Frontal cortex (tissue), 4 donors: ENCODE measurements around the gene TMX2. TPM values are rescaled to one million over a fixed set of nuclear protein-coding genes. Genes with fewer than 3 reads are reported as not detected.
"Not testable (repeated sequence)": the region's sequence is repeated elsewhere in the genome, so short reads cannot be mapped to it uniquely, and the experiment has no call there.

Source experiments
- DNase-seq, 2 donors: peaks; one replicate each; pipeline ENCODE4 v3.0.0; 2012; ENCODE audit warnings: low spot score in 2 of 2
- FAIRE-seq: peaks from 2 replicates; lab custom pipeline; 2012; peaks lifted over from hg19 to GRCh38; lab: Jason Lieb, UNC
- total RNA-seq: library from RNA; depleted of rRNA; stranded (reverse); fragments of >200 nt; gene quantifications from one replicate; pipeline ENCODE4 v1.2.3, GENCODE V29; 2014
- donor health status: control.
- donor health status: control.
- donor health status: control.

The TMX2 gene
- total RNA-seq, 1 donor from 2014 or later = 39.1 TPM

DNA sequence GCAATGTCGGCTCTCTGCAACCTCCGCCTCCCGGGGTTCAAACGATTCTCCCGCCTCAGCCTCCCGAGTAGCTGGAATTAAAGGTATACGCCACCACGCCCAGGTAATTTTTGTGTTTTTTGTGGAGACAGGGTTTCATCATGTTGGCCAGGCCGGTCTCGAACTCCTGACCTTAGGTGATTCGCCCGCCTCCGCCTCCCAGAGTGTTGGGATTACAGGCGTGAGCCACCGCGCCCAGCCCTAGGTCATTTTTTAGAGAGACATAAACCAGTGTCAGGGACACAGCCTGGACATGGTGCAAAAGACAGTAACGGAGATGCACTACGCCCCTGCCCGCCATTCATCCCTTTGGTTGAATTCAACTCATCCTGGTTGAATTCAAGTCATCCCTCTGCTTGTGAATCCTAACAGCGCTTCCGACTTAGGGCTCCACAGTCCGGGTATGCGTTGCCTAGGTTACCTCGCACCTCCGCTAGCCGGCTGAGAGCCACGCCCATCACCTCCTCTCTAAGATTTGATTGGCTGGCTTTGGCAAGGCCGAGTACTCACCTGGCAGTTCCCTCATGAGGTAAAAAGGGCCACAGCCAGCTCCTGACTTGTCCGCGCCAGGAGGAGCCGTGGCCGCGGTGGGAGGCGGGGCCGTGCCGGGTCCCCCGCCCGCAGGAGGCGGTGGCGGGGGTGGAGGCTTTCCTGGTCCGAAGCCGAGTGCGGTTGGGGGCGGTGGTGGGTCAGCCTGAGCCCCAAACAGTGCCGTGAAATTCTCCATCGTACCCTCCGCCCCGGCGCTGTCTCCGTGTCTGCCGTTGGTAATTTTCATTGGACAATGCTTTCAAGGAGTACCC, 758 bp upstream of the TMX2 start, which contains the start of gene MED19:
Gene MED19, minus strand, starts transcription at position 802 of the 842 bp plus-strand sequence. Its CDS starts 36 bp downstream, at position 766.
- no peak for DNase-seq
- no peak for FAIRE-seq

DNA sequence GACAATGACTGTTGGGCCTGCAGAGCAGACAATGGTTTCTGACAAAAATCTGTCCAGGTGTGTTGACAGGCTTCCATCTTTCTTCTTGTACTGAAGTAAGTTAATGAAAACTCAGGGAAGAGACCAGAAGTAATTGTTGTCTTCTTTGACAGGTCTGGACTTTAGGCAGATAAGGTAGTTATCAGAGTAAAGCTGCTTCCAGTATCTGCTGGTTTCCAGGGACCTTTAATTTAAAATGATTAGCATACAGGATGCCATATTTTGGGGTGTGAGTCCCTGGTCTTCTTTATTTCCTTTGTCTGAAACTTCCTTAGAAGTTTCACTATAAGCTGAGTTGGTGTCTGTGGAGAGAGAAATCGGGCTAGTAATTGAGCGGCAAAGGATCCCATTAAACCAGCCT, 1.4 kb downstream of the TMX2 start:
- FAIRE-seq (no peak), DNase-seq (no peak)

DNA sequence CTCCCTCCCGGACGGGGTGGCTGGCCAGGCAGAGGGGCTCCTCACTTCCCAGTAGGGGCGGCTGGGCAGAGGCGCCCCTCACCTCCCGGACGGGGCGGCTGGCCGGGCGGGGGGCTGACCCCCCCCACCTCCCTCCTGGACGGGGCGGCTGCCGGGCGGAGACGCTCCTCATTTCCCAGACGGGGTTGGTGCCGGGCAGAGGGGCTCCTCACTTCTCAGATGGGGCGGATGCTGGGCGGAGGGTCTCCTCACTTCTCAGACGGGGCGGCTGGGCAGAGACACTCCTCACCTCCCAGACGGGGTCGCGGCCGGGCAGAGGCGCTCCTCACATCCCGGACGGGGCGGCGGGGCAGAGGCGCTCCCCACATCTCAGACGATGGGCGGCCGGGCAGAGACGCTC, 4.3 kb downstream of the TMX2 start:
- not testable (repeated sequence) for FAIRE-seq, DNase-seq

DNA sequence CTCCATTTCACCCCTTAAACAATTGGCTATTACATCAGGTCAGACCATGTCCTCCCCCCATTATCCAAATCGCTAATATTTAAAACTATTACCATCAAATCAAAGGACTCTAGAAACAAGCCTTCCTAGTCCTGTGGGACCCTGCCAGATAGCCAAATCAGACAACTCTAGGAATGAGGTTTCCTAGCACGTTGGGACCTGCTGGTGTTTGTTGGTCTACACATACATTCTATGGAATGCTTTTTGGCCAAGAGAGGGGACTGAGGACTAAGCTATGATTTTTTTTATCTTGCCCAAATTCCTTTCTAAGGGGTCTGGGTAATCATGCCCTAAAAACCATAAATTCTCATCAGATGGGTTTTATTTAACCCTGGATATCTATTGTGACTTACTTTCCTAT, 14.8 kb downstream of the TMX2 start:
- FAIRE-seq = no peak

DNA sequence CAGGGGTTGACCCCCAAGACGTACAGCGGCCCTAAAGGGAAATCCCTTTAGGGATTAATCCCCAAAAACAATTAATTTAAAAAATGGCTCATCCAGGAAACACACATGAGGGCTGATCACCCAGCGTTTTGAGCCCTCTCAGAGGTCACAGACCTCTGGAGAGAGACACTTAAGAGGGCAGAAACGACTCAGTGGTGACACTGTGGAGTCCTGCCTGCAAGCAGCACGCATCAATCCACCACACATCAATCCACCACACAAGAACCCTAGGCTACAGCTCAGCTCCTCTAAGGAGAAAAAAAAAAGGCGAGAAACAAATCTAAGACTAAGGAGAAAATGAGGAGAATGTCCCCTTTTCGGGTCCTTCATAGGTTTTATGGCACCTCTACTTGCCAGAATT, 16.4 kb downstream of the TMX2 start:
- DNase-seq (no peak), FAIRE-seq (no peak)

More for the DNA sequence above, 14.8 kb downstream of the TMX2 start:
- DNase-seq = no peak

DNA sequence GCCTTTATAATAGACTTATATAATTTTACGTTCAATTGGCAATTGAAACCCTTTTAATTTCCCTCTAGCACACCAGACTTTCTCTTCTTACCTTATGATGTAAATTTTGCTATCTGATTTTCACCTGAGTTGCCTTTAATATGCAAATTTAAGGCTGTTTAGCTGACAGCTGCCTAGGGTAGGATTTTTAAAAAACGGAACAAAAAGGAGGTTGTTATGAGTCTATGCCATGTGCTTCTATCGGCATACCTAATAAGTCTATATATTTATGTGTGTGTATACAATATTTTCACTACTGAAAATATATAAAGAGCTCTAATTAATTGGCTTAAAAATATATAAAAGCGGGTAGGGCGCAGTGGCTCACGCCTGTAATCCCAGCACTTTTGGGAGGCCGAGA, 17.1 kb downstream of the TMX2 start:
- FAIRE-seq (no peak), DNase-seq (no peak)

DNA sequence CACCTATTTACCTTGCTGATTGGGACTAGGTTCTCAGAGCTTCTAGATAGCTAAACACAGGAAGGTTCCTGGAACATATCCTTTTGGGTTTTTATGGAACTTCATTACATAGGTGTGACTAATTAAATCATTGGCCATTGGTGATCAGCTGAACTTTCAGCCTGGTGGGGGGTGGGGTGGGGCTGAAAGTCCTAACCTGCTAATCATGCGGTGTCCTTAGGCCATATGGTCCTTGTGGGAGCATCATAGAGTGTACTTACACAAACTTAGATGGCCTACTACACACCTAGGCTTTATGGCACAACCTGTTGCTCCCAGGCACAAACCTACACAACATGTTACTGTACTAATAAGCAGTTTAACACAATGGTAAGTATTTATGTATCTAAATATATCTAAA, 20.3 kb downstream of the TMX2 start:
- DNase-seq = no peak
- no peak for FAIRE-seq

DNA sequence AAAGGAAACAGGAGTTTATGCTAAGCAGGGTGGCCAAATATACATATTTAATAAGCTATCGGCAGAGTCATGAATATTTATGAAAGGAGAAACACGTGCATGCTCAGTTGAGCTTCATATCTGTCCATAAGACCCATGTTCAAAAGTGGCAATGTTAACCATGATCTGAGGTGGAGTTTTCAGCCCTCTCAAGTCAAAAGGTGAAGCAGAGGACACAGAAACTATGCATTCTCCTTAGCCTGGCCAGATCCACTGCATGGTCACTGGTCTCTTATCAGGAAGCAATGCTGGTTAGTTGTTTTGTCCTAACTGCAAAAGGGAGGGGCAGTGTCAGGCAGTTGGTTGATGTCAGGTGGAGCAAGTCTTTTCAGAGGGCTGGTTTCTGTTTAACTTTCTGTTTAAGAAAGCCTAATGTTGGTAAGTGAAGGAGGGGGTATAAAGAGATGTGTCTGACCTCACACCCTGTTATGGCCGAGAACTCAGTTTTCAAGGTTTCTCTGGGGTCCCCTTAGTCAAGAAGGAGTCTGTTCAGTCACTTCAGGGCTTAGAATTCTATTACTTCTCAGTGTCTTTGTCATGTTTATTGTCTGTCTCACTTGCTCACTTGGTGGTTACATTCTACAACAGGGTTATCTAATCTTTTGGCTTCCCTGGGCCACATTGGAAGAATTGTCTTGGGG, 23.4 kb downstream of the TMX2 start:
- no peak for DNase-seq
- no peak for FAIRE-seq

DNA sequence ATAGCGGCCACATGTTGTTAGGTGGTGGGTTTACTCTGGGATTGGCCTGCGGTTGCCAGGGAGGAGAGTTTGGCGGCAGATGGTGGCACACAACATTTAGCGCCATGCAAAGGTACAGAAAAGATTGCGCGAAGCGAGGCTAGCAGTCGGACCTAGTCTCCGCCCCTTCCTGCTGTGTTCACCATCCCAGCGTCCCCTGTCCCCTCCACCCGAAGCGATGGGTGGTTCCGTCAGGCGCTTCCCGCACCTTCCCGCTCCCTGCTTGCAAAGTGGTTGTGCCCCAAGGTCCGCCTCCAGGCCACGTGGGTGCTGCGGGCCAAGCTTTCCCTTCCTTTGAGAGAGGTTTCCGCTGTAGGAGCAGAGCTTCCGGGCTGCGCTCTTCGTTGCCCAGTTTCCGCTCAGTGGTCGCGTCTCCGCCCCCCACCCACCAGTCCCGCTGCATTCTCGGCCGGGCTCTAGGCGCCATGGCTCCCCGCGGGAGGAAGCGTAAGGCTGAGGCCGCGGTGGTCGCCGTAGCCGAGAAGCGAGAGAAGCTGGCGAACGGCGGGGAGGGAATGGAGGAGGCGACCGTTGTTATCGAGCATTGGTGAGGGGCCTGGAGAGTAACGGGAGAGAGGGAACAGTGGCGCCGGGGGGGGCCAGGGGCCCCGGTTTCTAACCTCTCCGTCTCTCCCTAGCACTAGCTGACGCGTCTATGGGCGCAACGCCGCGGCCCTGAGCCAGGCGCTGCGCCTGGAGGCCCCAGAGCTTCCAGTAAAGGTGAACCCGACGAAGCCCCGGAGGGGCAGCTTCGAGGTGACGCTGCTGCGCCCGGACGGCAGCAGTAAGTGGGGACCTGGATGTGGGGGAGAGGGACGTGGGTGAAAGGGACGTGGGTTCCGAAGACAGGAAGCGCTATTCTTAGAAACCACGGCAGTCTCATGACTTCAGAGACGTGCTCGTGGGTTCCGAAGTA, 29.0 kb downstream of the TMX2 start, which contains the start of gene SELENOH:
Gene SELENOH, plus strand, starts transcription at position 360 of the 955 bp plus-strand sequence. Its CDS starts 105 bp downstream, at position 465.
- FAIRE-seq = no peak

DNA sequence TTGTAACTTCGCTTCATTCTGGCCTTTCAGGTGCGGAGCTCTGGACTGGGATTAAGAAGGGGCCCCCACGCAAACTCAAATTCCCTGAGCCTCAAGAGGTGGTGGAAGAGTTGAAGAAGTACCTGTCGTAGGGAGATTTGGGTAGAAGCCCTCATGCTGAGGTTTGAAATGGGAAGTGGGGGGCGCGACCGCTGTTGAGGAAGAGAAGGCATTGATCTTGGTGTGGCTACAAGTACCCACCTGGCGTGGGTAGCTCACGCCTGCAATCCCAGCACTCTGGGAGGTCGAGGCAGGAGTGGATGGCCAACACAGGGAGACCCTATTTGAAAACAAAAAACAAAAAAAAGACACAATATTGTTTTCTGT, 29.7 kb downstream of the TMX2 start:
- FAIRE-seq (no peak), DNase-seq (no peak)

More for the DNA sequence above, 29.0 kb downstream of the TMX2 start, which contains the start of gene SELENOH:
- peak; percentile 76 to 91 for DNase-seq

DNA sequence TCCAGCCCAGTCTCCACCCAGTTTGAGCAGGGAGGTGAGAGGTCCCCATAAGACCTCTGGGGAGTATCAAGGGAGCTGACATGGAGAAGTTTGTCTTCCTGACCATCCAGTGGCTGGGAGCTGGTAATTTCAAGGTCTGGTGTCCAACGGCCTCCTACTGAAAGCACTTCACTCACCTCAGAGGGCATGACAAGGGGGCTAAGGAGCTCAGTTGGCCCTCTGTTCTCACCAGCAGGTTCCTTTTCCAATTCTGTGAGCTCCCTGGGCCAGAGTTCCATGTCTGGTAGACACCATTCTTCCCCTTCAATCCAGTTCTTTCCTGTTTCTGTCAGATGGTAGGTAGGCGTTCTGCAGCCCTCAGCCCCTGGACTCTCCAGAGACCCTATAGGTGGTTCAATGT, 32.0 kb downstream of the TMX2 start:
- no peak for DNase-seq
- no peak for FAIRE-seq

DNA sequence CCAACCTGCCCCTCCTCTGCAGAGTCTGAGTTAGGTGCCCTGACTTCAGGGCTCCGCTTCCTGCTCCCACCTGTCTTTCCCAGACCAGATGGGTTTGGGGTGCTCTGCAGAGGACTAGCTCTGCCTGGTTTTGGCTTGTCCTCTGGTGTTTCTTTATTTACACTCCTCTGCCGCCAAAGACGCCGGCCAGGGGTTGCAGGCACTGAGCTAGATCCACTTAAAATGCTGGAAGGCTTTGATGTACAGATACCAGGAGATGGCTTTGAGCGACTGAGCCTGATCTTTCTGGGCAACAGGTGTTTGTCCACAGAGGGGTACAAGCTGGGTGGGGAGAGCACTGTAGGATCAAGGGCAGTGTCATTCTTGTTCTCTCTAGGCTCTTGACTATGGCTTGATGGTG, 32.8 kb downstream of the TMX2 start:
- FAIRE-seq (no peak), DNase-seq (no peak)

DNA sequence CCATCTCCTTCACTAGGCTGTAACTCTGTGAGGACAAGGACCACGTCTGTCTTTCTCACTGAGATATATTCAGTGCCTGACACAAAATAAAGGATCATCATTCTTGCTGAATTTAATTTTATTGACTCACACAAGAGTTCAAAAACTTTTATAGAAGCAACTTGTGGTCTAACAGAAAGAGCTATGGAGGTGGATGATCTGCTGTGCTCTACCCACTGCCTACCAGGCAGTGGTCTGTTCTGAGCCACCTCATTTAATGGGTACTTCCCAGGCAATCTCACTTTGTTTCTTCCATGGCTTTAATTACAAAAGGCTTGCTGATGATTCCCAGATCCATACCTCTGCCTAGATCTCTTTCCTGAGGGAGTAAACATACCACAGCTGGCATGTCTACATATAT, 34.5 kb downstream of the TMX2 start:
- no peak for DNase-seq

DNA sequence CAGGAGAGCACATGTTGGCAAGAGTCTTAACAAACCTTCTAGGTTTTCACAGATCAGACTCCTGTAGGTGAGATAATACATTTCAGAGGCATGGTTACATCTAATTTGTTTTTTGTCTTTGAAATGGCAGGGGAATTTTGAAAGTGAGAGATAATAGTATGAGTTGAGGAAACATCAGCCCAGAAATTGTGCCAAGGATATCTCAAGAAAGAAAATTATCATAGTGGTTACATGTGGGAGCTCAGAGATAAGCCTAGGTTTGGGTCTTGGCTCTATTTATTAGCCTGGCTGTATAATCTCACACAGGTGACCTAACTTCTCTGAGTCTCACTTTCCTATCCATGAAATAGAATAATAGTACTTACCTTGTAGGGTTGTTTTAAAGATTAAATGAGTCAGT, 38.8 kb downstream of the TMX2 start:
- no peak for FAIRE-seq

More for the DNA sequence above, 34.5 kb downstream of the TMX2 start:
- no peak for FAIRE-seq

DNA sequence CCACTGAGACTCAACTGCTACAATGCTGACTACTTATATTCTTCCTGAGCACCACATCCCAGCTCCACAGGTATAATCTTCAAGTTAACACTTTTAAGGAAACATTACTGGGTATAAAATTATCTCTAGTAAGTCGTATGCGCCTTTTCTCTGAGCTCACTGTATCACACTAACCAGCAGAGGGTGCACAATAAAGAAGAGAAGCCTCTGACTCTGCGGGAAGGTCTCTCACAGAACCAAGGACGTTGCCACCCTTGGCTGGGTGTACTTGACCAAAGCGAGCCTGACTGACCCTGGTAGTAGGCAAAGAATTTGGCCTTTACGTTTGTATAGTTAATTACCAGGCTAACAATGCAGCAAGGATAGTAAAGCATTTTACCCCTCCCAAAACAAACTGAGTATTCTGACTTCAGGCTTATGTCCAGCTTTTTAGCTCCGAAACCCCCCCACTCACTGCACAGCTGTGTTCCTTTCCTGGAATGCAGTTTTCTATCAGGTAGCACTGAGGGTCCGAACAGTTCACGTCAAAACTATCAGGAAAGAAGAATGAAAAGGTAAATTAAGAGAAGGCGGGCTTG, 39.4 kb downstream of the TMX2 start, which contains the start of gene BTBD18:
Gene BTBD18, minus strand, starts transcription at position 144 of the 578 bp plus-strand sequence. CDS start 631 bp downstream, outside the sequence.
- no peak for FAIRE-seq
- DNase-seq = peak; percentile 49 to 65

More for the DNA sequence above, 38.8 kb downstream of the TMX2 start:
- no peak for DNase-seq

DNA sequence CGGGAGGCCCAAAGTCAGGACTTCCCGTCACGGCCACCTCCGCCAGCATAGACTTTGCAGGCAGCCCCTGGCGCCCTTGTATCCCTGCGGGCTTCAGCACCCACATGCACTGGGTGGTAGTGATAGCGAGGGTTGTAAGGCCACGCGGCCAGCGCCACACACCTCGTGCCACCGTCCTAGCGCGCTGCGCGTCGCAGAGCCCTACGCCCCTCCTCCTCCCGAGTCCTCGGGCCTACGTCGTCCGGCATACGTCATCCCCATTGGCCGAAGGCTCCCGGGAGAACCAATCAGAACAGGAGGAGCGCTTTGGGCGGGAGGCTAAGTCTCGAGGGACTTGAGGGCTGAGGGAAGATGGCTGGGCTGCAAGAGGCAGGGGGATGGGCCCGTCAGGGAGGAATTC, 40.6 kb downstream of the TMX2 start:
- FAIRE-seq (no peak), DNase-seq (no peak)

DNA sequence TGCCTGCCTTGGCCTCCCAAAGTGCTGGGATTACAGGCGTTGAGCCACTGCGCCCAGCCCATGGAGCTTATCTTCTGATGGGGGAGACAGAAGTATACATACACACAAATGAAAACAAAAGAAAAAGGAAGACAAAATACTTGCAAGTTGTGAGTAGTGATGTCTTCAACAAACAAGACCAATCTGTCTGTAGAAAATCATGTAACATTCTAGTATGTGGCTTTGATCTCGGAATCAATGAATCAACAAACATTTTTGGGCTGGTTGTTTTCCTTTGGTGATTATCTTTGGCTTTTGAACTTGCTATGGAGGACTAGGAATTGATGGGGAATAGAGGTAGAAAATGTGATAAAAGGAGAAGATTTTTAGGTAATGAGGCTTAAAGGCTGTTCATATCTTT, 45.8 kb downstream of the TMX2 start:
- FAIRE-seq (no peak), DNase-seq (no peak)

DNA sequence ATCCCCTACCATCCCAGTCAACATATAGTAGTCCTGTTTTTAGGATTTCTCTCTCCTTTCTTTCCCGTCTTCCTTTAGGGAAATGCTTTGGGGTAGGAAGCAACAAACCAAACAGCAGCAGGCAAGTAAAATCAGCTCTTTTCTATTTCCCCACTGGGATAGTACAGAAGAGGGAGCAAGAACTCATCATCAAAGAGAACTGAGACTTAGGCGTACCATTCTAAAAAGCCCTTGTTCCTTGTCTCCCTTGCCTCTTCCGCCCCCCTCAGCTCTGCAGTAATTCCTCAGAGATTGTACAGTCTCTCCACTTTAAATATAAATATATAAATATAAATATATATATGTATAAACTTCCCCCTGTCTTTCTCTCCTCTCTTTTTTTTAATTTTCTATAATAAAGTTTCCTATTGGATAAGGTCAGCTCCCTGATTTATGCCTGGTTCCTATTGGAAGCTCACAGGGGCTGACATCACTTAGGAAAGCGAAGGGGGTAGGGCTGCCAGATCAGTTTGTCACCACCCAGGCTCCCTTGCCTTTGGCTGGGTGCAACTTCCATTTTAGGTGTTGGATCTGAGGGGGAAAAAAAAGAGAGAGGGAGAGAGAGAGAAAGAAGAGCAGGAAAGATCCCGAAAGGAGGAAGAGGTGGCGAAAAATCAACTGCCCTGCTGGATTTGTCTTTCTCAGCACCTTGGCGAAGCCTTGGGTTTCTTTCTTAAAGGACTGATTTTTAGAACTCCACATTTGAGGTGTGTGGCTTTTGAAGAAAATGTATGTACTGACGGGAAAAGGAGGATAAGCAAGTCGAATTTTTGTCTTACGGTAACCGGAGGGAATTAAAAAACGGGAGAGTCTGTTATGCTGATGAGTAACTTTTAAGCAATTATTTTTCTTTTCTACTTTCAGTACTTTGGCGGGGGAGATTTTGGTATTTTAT, 49.2 kb downstream of the TMX2 start, which contains the start of gene CTNND1:
Gene CTNND1, plus strand, starts transcription at position 502 of the 934 bp plus-strand sequence. CDS start 29,677 bp downstream, outside the sequence.
- FAIRE-seq (peak; percentile 81), DNase-seq (peak; percentile 75 to 82)
